Stimulated activated CD8-positive, alpha-beta memory T cell treated with anti-CD3 and anti-CD28 coated beads, Interleukin-15, amount 100 ng/mL, for 24 hours (primary cell): ENCODE results near the gene TRPV6.

Source experiments
- DNase-seq: peaks from one replicate; pipeline ENCODE4 v3.0.0-alpha.2; 2020; ENCODE audit warnings: low read depth

TRPV6 gene

DNA sequence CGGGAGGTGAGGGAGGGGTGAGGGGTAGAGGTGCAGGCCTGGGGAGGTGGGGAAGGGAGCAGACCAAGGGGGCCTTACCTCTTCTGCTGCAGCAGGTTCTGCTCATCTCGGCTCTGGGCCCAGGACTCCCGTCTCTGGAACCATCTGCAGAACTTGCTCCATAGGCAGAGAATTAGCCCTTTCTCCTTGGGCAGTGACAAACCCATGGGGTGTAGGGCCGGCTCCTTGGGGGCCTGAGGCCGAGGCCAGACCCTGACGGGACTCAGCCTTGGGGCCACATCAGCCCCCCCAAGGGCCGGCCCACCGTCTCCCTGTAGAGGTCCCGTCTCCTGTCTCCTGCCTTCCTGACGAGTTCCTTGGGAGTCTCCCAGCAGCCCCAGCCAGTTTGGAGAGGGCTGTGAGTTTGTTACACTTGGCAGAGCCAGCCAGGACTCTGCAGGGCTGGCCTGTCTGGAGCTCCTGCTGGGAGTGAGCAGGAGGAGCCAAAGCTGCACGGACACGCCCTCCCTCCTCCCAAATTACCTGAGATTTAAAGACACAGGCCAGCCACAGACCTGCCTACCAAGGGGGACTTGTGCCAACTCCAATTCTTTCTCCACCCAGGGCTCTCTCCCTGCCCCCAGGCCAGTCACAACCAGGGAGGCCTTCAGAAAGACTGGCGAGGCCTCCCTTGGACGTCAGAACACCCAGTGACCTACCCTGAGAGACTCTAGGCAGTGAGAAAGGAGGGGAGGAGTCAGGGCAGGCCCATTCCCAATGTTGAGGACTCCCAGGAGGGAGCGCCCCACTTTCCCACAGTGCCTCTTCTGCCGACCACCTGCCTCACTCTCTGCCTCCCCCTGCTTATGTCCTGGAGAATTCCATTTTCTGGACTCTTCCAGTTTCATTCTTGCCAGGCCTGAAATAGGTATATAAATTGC, at the start of gene TRPV6:
TSS of gene TRPV6 (minus strand) at position 435 of the 920 bp plus-strand sequence.
- no peak for DNase-seq

GRCh38 chr7:142934056-142934455, 48.5 kb upstream of the TRPV6 start:
- no peak for DNase-seq

GRCh38 chr7:142933624-142934023, 48.1 kb upstream of the TRPV6 start, which contains the start of gene TRPV5:
Gene TRPV5 (minus strand): TSS chr7:142933746. CDS start chr7:142933459, 287 bp downstream.
- no peak for DNase-seq

DNA sequence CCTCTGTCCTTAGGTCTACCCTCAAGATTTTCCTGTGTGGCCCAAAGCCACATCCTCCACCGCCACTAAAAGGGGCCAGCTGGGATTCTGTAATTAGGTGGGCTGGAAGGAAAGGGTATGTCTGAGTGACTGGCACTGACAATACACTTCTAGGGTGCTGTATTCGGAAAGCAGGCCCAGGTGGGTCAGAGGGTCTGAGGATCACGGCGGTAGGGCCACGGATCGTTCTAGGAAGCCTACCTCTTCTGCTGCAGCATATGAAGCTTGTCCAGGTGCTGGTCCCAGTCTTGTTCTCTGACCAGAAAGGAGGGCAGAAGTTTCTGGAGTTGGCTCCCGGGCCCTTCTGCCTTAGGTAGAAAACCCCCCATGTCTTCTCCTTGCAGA, 47.5 kb upstream of the TRPV6 start:
- no peak for DNase-seq

- no peak for DNase-seq
Measured at GRCh38 chr7:142932386-142933091, 47.0 kb upstream of the TRPV6 start.

DNA sequence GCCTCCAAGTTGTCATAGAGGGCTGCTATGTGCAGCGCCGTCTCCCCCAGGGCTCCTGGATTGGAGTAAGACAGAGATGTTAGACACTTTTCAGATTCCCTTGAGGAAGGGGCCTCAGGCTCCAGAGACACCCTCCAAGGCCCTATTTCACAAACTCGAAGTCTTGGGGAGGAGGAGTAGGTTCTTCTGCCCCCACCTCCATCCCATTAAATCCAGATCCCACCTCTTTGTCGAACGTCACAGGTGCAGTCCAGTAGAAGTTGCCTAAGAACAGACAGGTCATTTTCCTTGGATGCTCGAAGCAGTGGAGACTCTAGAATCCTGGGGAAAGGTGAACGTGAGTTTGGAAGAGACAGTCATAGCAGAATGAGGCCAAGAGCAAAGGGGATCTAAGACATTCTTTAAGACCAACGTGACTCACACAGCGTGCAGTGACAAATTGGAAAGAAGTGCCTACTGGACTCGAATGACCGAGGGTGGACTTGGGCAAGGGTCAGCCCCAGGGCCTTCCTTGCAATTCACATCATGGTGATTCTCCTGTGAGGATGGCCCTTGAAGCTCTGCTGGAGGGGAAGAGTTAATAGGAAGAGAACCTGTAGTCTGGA, 44.7 kb upstream of the TRPV6 start:
- DNase-seq, result no peak

GRCh38 chr7:142927949-142928348, 42.4 kb upstream of the TRPV6 start:
- DNase-seq, result no peak

- DNase-seq, result no peak
Measured at GRCh38 chr7:142927085-142927745, 41.7 kb upstream of the TRPV6 start.

DNA sequence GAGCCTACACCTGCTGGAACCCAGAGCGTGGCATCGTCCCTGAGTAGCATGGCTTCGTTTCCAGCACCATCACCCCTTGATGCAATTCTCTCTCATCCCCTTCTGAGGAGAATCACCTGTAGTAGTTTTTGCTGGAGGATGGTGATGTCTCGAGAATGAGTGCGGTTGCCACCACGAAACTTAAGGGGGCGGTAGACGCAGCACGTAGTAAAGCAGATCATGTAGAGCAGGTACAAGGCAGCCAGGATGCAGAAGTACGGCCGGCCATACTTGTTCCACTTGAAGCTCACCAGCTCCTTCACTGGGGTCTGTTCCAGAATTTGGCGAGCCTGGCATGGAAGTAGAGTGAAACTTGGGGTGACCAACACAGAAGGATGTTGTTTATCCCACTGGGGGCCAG, 39.9 kb upstream of the TRPV6 start:
- no peak for DNase-seq

DNA sequence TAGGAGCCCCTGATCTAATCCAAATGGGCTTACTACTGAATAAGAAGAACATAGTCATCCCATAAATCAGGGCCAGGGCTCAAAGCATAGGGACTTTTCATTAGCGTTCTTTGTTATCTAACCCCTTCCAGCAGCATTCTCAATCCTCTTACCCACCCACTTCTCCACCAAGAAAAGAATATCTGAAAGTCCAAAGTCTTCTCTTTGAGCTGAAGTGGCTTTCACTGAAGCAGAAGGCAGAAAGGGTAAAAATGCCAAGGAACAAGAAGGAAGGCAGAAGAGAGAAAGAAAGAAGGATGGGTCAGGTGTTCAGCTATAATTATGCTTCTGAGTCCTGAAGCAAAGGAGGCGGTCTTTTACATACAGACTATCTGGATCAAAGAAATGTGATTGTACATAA, 37.8 kb upstream of the TRPV6 start:
- DNase-seq, result no peak

DNA sequence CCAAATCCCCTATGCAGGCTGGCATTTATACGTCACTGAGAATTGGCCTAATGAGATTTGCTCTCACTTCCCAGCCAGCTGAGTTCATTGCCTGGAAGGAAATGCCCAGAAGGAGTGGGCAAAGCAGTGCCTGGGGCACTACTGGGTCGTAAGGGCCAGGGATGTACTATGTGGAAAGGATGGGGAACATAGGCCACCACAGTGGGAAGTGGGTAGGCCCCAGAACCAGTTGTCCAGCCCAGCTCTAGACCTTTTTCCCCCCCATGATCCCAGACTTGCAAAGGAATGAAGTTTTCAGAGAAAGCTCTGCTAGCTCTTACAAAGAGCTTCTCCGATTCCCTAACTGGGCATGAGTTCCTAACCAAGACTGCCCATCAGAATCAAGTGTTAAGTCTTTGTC, 34.1 kb upstream of the TRPV6 start:
- DNase-seq, result no peak

DNA sequence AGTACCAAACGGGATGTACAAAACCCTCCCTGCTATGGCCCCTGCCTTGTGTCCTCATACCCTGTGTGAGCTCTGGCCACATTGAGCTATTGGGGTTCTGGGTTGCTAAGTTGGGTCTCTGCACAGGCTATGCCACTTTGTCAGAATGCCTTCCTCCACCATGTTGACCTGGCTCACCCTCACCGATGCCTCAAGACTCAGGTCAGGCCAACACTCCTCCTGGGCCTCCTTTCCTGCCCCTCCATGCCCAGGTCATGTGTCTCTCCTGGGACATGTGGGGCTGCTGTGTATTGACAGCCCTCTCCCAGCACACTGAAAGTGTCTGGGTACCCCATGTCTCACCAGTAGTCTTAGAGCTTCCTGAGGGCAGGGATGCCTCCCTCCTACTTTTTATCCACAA, 33.4 kb upstream of the TRPV6 start:
- DNase-seq, result no peak

DNA sequence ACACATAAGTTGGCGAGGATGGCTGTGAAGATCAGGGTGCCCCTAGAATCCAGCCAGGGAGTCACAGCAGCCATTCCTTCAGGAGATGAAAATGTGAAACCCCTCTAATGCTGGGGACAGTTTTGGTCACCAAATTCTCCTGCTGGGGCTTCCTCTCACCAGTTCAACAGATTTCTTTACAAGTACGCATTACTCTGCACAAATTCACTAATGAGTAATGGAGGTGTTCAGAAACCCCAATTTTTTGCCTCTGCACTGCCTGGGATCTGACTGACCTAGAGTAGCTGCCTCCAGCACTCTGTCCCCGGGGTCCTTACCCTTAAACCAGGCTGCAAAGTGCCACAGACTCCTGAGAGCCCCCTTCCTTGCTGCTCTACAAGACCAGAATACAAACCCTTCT, 31.9 kb upstream of the TRPV6 start:
- no peak for DNase-seq

DNA sequence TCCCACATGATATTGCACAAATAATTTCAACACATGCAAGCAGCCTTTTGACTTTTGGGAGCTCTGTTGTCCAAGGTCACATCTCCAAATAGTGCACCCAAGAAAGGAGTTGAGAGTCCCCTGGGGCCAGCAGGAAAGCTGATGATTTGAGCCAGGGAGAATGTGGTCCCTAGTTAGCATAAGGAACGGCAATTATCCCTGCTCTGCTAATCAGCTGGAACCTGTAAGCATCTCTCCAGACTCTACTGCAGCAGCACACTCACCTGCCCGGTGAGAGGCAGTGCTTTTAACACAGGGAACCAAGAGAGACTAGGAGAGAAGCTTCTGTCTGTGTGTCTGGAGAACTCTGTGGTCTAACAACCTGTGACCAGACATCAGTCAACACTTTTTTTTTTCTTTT, 31.0 kb upstream of the TRPV6 start:
- DNase-seq, result no peak

GRCh38 chr7:142915315-142915714, 29.8 kb upstream of the TRPV6 start:
- DNase-seq, result no peak

DNA sequence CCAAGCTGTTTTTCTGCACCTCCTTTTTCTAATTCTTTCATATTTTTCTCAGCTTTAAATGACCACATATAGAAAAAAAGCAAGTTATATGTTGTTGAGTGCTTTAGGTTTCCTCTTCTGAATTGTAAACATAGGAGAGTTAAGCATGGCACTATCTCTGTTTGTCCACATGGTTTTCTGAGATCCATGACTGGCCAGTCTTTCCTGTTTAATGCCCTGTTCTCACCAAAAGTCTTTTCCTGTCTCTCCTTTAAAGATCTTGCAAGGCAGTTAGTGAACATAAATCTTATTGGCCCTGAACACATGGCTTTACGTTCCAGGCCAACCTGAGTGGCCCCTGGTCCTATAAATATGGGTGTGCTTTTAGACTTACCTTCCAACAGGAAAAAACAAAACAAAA, 28.6 kb upstream of the TRPV6 start:
- no peak for DNase-seq

- DNase-seq, result no peak
Measured at GRCh38 chr7:142913566-142913965, 28.0 kb upstream of the TRPV6 start.

DNA sequence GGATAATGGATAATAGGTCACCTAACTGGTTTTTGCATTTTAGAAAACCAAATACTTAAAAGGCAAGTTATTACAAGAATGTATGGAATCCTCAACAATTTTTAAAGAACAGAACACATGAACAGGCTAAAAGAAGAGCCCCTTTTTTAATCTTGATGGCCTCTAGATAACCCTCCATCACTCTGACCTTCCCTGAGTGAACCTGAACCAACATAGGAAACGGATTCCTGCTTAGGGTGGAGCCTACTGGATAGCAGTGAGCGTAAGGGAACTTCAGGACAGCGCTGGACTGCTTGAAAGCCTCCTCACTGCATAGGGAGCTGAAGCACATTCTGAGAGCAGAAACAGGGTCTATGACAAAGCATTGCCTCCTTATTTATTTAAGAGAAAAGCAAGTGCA, 27.5 kb upstream of the TRPV6 start:
- no peak for DNase-seq

- no peak for DNase-seq
Measured at GRCh38 chr7:142910481-142910880, 24.9 kb upstream of the TRPV6 start.

DNA sequence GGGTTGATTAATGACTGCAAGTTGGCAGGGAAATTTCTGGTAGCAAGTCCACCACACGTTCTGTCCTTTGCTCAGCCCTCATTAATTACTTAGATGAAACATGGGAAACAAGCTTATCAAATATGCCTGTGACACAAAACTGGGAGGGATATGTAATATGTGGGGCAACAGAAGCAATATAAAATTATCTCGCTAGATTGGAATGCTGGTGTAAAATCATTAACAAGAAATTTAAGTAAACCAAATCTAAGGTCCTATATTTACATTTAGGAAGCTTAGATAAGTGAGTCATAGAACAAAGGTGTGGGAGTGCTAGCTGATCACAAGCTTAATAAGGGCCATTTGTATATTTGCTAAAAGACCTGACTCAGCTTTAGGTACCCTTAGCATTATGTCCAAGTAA, 24.5 kb upstream of the TRPV6 start:
- no peak for DNase-seq

DNA sequence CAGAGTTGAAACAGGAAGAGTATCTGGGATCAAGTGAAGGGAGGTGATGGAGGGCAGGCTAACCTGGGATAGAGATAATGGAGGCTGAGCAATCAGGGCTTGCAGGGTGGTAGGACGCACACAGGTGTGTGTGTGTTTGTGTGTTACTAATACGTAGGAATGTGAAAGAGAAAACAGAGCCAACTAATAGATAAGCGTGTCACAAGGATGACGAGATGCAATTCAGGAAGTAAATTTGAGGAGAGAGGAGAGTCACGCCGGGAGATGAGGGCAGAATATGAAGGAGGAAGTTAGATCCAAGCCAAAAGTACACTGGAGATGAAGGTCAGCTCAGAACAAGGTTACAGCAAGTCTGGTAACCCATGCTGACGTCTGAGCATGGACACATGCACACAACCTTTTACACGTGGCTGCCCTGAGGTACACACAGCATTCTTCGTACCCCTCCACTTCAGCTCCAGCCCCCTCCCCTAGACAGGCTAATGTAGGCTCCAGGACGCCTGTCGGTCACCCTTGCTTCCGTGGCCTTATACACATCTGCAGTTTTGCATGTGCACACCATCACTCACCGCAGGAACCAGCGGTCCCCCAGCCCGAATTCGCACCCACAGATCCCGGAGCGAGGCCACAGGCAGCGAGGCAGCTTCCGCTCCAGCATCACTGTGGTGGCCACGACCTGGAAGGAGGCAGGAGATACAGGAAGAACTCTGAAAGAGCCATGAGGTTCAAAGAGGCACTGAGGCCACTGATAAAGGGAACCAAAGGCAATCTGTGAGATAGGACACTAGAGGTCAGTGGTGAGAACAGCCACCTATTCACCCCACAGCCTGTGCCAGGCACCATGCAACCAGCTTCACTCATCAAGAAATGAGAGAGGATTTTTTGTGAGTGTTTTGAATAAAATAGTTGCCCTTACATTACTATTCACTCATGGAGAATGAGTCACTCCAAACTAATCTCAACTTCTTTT, 23.7 kb upstream of the TRPV6 start:
- DNase-seq, result no peak
